22Rv1 (cell line): ENCODE results near the gene RBM27.
"Not testable (repeated sequence)": the region's sequence is repeated elsewhere in the genome, so short reads cannot be mapped to it uniquely, and the experiment has no call there.

Experiments
- CTCF ChIP-seq: fragments of 450-650 bp; IDR thresholded peaks from 2 replicates; pipeline ENCODE4 v1.5.1; 2017; ENCODE audit warnings: mild to moderate bottlenecking
- ZFX ChIP-seq: fragments of 450-650 bp; IDR thresholded peaks from 2 replicates; pipeline ENCODE4 v1.6.1; 2017; ENCODE audit warnings: antibody characterized with exemption, borderline replicate concordance

GRCh38 chr5:146210810-146211209 is 7.4 kb downstream of the RBM27 start:
- TF ChIP-seq CTCF, ZFX: not testable (repeated sequence)
